ENCODE results near the gene ABCE1. TPM values are rescaled to one million over a fixed set of nuclear protein-coding genes. Genes with fewer than 3 reads are reported as not detected.

Gene ABCE1
- total and polyA plus RNA-seq, 2 of the 8 experiments (the other 6 are each of a cell fraction or from before 2014, with no cell fraction given), result 43.7 to 126 TPM

GRCh38 chr4:145107126-145107525 lies 9.0 kb downstream of the ABCE1 start:
- H4K8ac ChIP-seq (ENCODE audit: extremely low read depth, insufficient read depth, low read length), result no peak overlapping the region
- FAIRE-seq (no peak), DNase-seq (ENCODE audit: low read depth in 1 of 2, low spot score in 2 of 2) (no peak)
- H3K4me1 ChIP-seq (replicated peaks in 1 of 4; ENCODE audit: control insufficient read depth in 3 of 4, insufficient read depth in 4 of 4, low read length in 3 of 4), result no peaks in the 10 kb centered on the region
- no peak overlapping the region for H3K9ac ChIP-seq (replicated peaks in 1 of 4; ENCODE audit: extremely low read depth in 1 of 4, low read depth in 3 of 4, low read length in 3 of 4)
- H3K56ac ChIP-seq (replicated peaks; ENCODE audit: insufficient read length, low read depth, low read length), result no peak overlapping the region
- no peaks in the 10 kb centered on the region for H3K23me2 ChIP-seq (ENCODE audit: low read depth, low read length)
- no peak overlapping the region for H4K91ac ChIP-seq (replicated peaks; ENCODE audit: insufficient read length, low read length)
- H2BK15ac ChIP-seq (ENCODE audit: low read length), result no peak overlapping the region
- H3K14ac ChIP-seq (ENCODE audit: insufficient read length), result no peak overlapping the region
- H2BK120ac ChIP-seq (replicated peaks; ENCODE audit: low read depth, low read length), result no peak overlapping the region
- H3K9me3 ChIP-seq (ENCODE audit: insufficient read depth in 2 of 2, low read depth in 1 of 2, low read length in 1 of 2), result no peaks in the 10 kb centered on the region
- H3K79me1 ChIP-seq (ENCODE audit: low read depth, low read length), result no peaks in the 10 kb centered on the region
- H3K79me2 ChIP-seq (ENCODE audit: control insufficient read depth in 1 of 2, insufficient read depth in 2 of 2, low read length in 2 of 2), result peaks cover 8 to 27% of the 10 kb centered on the region in 2 experiments; a peak in 3 of 4 replicates
- ChIA-PET CTCF (ENCODE audit: partially characterized antibody) (no interaction called here), POLR2A (ENCODE audit: partially characterized antibody) (no interaction called here)
- 88% methylated on average over 2 of the region's 2 CpGs; no CpG with 5 or more reads in 1 of the 2 experiments for WGBS, 2 experiments (ENCODE audit: extremely low coverage in 1 of 2, insufficient coverage in 1 of 2, insufficient read length in 1 of 2, insufficient replicate concordance in 2 of 2, low coverage in 1 of 2, low lambda C conversion rate in 2 of 2, missing lambda C conversion rate in 1 of 2)
- H4K20me1 ChIP-seq (replicated peaks in 1 of 2; ENCODE audit: control insufficient read depth in 1 of 2, insufficient read depth in 2 of 2, low read length in 2 of 2), result peaks cover 0 to 3% of the 10 kb centered on the region in 2 experiments
- no peak overlapping the region for H3K4me3 ChIP-seq (ENCODE audit: extremely low read depth in 1 of 4, insufficient read depth in 2 of 4, low read depth in 3 of 4, low read length in 4 of 4)
- H3K23ac ChIP-seq (ENCODE audit: insufficient read length), result no peak overlapping the region
- H2BK20ac ChIP-seq (ENCODE audit: low read length), result no peak overlapping the region
- no peak for TF ChIP-seq POLR2A (IDR thresholded peaks at IDR 0.05; ENCODE audit: control extremely low read depth in 1 of 2, low read depth in 2 of 2, low read length in 2 of 2)
- no peak for TF ChIP-seq ASH2L (IDR thresholded peaks at IDR 0.05; ENCODE audit: low read length)
- no peak for TF ChIP-seq JUND (IDR thresholded peaks at IDR 0.05; ENCODE audit: low read length)
- TF ChIP-seq CBX8 (IDR thresholded peaks at IDR 0.05; ENCODE audit: borderline replicate concordance, low read depth, low read length), result no peak
- no peak for TF ChIP-seq HDAC6 (IDR thresholded peaks at IDR 0.05; ENCODE audit: low read depth, low read length)
- TF ChIP-seq PHF8 (conservative IDR thresholded peaks at IDR 0.05; ENCODE audit: low read depth, low read length), result no peak
- no peak for TF ChIP-seq NANOG (IDR thresholded peaks at IDR 0.05; ENCODE audit: insufficient read depth, low read depth, low read length, poor library complexity, severe bottlenecking)
- no peak for TF ChIP-seq YY1 (IDR thresholded peaks at IDR 0.05; ENCODE audit: low read depth, low read length)
- TF ChIP-seq, protein P1, sequence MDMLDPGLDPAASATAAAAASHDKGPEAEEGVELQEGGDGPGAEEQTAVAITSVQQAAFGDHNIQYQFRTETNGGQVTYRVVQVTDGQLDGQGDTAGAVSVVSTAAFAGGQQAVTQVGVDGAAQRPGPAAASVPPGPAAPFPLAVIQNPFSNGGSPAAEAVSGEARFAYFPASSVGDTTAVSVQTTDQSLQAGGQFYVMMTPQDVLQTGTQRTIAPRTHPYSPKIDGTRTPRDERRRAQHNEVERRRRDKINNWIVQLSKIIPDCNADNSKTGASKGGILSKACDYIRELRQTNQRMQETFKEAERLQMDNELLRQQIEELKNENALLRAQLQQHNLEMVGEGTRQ (IDR thresholded peaks at IDR 0.05; ENCODE audit: low read length), result no peak
- no peak for TF ChIP-seq GTF2F1 (IDR thresholded peaks at IDR 0.05; ENCODE audit: borderline replicate concordance, low read depth, low read length)
- TF ChIP-seq TAF1 (IDR thresholded peaks at IDR 0.05; ENCODE audit: low read depth, low read length), result no peak
- no peak overlapping the region for H3K4ac ChIP-seq (replicated peaks; ENCODE audit: insufficient read length, low read depth, low read length)
- H3K18ac ChIP-seq (ENCODE audit: extremely low read depth, low read length), result no peak overlapping the region
- no peak overlapping the region for H2AFZ ChIP-seq (ENCODE audit: low read length)
- no peak overlapping the region for H2BK12ac ChIP-seq (ENCODE audit: low read depth, low read length)
- no peak overlapping the region for H3K27ac ChIP-seq (ENCODE audit: low read depth, low read length)
- no peak overlapping the region for H3K4me2 ChIP-seq (ENCODE audit: insufficient read depth in 1 of 2, low read depth in 2 of 2, low read length in 2 of 2)
- H2BK5ac ChIP-seq (ENCODE audit: low read depth, low read length), result no peak overlapping the region
- peaks cover 14 to 63% (median 40%) of the 10 kb centered on the region in 4 experiments for H3K36me3 ChIP-seq (ENCODE audit: control insufficient read depth in 2 of 4, insufficient read depth in 4 of 4, low read length in 3 of 4)
- no peak overlapping the region for H2AK5ac ChIP-seq (ENCODE audit: low read depth, low read length)
- H3K27me3 ChIP-seq (replicated peaks in 1 of 4; ENCODE audit: control insufficient read depth in 3 of 4, extremely low read depth in 1 of 4, insufficient read depth in 3 of 4, low read length in 3 of 4), result no peaks in the 10 kb centered on the region
- H4K5ac ChIP-seq (ENCODE audit: insufficient read length, low read depth, low read length), result no peak overlapping the region
